B cell (primary cell): Measurements from ENCODE around the gene AMPD2.

Experiments
- EZH2 ChIP-seq: IDR thresholded peaks from 2 replicates; pipeline ENCODE4 v1.6.1; 2012; ENCODE audit warnings: borderline replicate concordance, low read depth, mild to moderate bottlenecking, moderate library complexity, low read length; ENCODE audit not compliant: insufficient read depth, poor library complexity, severe bottlenecking
- TF ChIP-seq, protein P1 (sequence below): fragments of 200-600 bp; IDR thresholded peaks from one replicate; pipeline ENCODE4 v1.8.0; 2022; ENCODE audit warnings: antibody characterized with exemption, mild to moderate bottlenecking

DNA sequence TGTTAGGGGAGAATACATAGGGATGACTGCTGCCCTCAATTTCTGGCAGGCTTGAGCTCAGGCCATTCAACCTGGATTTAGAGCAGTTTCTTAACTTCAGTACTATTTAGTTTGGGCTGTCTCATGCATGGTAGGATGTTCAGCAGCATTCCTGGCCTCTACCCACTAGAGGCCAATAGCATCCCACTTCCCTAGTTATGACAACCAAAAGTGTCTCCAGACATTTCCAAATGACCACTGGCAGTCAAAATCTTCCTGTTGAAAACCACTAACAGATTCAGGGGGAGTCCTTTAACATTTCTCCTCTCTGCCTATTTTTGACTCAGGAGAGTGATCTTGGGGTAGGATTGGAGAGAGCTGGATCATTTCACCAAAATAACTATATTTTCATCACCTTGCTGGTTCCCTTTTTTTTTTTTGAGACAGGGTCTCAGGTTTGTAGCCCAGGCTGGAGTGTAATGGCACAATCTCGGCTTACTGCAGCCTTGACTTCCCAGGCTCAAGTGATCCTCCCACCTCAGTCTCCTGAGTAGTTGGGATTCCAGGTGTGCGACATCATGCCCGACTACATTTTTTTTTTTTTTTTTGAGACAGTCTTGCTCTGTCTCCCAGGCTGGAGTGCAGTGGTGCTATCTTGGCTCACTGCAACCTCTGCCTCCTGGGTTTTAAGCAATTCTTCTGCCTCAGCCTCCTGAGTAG, 8.9 kb upstream of the AMPD2 start:
- no peak for TF ChIP-seq EZH2
- TF ChIP-seq, protein P1, sequence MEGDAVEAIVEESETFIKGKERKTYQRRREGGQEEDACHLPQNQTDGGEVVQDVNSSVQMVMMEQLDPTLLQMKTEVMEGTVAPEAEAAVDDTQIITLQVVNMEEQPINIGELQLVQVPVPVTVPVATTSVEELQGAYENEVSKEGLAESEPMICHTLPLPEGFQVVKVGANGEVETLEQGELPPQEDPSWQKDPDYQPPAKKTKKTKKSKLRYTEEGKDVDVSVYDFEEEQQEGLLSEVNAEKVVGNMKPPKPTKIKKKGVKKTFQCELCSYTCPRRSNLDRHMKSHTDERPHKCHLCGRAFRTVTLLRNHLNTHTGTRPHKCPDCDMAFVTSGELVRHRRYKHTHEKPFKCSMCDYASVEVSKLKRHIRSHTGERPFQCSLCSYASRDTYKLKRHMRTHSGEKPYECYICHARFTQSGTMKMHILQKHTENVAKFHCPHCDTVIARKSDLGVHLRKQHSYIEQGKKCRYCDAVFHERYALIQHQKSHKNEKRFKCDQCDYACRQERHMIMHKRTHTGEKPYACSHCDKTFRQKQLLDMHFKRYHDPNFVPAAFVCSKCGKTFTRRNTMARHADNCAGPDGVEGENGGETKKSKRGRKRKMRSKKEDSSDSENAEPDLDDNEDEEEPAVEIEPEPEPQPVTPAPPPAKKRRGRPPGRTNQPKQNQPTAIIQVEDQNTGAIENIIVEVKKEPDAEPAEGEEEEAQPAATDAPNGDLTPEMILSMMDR: no peak
